ENCODE data around the gene GPC5.

GPC5 gene

DNA sequence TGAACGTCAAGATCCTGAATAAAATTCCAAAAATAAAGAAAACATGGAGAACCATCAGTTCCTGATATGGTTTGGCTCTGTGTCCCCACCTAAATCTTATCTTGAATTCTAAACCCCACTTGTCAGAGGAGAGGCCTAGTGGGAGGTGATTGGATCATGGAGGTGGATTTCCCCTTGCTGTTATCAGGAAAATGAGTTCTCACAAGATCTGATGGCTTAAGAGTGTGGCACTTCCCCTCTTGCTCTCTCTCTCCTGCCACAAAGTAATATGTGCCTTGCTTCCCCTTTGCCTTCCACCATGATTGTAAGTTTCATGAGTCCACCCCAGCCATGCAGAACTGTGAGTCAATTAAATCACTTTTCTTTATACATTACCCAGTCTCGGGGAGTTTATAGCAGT is 827.4 kb downstream of the GPC5 start:
- no peak overlapping the region for H3K27ac ChIP-seq (ENCODE audit: low read depth, low read length)
- no peaks in the 10 kb centered on the region for H3K36me3 ChIP-seq (ENCODE audit: low read length)
- H3F3A ChIP-seq (ENCODE audit: insufficient read depth) = no peaks in the 10 kb centered on the region
- no peaks in the 10 kb centered on the region for H4K20me1 ChIP-seq (ENCODE audit: low read depth, low read length)
- H3K79me2 ChIP-seq (ENCODE audit: insufficient read depth, low read length) = no peaks in the 10 kb centered on the region
- H3K9ac ChIP-seq (ENCODE audit: low read length) = no peak overlapping the region
- H3K4me2 ChIP-seq (ENCODE audit: low read depth, low read length, poor library complexity, severe bottlenecking) = no peak overlapping the region
- no peak overlapping the region for H2AFZ ChIP-seq (ENCODE audit: low read depth, low read length, severe bottlenecking)
- no peak overlapping the region for H3K4me3 ChIP-seq (ENCODE audit: insufficient read depth, low read length, poor library complexity, severe bottlenecking)
- H3K9me2 ChIP-seq (replicated peaks; ENCODE audit: insufficient read depth, low read length) = no peaks in the 10 kb centered on the region
- no peaks in the 10 kb centered on the region for H3K27me3 ChIP-seq (ENCODE audit: low read length)
- H3K9me3 ChIP-seq (ENCODE audit: insufficient read depth, low read length) = no peaks in the 10 kb centered on the region
- TF ChIP-seq, protein P1, sequence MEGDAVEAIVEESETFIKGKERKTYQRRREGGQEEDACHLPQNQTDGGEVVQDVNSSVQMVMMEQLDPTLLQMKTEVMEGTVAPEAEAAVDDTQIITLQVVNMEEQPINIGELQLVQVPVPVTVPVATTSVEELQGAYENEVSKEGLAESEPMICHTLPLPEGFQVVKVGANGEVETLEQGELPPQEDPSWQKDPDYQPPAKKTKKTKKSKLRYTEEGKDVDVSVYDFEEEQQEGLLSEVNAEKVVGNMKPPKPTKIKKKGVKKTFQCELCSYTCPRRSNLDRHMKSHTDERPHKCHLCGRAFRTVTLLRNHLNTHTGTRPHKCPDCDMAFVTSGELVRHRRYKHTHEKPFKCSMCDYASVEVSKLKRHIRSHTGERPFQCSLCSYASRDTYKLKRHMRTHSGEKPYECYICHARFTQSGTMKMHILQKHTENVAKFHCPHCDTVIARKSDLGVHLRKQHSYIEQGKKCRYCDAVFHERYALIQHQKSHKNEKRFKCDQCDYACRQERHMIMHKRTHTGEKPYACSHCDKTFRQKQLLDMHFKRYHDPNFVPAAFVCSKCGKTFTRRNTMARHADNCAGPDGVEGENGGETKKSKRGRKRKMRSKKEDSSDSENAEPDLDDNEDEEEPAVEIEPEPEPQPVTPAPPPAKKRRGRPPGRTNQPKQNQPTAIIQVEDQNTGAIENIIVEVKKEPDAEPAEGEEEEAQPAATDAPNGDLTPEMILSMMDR (IDR thresholded peaks at IDR 0.05; ENCODE audit: insufficient read depth, low read length, poor library complexity, severe bottlenecking) = no peak
- no peak for TF ChIP-seq EZH2phosphoT487 (conservative IDR thresholded peaks at IDR 0.05; ENCODE audit: low read length)

DNA sequence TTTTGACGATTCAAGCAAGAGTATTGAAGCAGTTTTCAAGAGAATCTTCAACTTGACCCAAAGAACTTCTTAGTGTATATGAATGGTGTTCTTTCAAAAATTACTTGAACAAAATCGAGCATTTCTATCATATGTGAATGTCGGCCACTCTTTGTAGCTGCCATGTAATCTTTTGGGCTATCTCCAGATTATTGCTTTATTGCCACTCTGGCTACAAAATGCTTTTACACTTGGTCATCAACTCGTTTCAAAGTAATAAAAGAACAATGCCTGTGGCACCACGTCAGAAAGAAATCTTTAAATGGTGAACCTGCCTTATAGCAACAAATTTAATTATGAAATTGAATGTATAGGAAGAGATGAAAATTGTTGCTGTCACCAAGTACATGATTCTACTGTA is 834.5 kb downstream of the GPC5 start:
- no peaks in the 10 kb centered on the region for H3K36me3 ChIP-seq (ENCODE audit: low read length)
- no peak overlapping the region for H3K4me2 ChIP-seq (ENCODE audit: low read depth, low read length, poor library complexity, severe bottlenecking)
- no peaks in the 10 kb centered on the region for H3K27me3 ChIP-seq (ENCODE audit: low read length)
- no peaks in the 10 kb centered on the region for H3K9me2 ChIP-seq (replicated peaks; ENCODE audit: insufficient read depth, low read length)
- H4K20me1 ChIP-seq (ENCODE audit: low read depth, low read length) = no peaks in the 10 kb centered on the region
- no peak overlapping the region for H3K4me3 ChIP-seq (ENCODE audit: insufficient read depth, low read length, poor library complexity, severe bottlenecking)
- H2AFZ ChIP-seq (ENCODE audit: low read depth, low read length, severe bottlenecking) = no peak overlapping the region
- no peak overlapping the region for H3K9ac ChIP-seq (ENCODE audit: low read length)
- no peak for TF ChIP-seq EZH2phosphoT487 (conservative IDR thresholded peaks at IDR 0.05; ENCODE audit: low read length)
- TF ChIP-seq, protein P1 (IDR thresholded peaks at IDR 0.05; ENCODE audit: insufficient read depth, low read length, poor library complexity, severe bottlenecking) = no peak
- no peaks in the 10 kb centered on the region for H3K79me2 ChIP-seq (ENCODE audit: insufficient read depth, low read length)
- H3K9me3 ChIP-seq (ENCODE audit: insufficient read depth, low read length) = no peaks in the 10 kb centered on the region
- H3F3A ChIP-seq (ENCODE audit: insufficient read depth) = no peaks in the 10 kb centered on the region
- no peak overlapping the region for H3K27ac ChIP-seq (ENCODE audit: low read depth, low read length)

DNA sequence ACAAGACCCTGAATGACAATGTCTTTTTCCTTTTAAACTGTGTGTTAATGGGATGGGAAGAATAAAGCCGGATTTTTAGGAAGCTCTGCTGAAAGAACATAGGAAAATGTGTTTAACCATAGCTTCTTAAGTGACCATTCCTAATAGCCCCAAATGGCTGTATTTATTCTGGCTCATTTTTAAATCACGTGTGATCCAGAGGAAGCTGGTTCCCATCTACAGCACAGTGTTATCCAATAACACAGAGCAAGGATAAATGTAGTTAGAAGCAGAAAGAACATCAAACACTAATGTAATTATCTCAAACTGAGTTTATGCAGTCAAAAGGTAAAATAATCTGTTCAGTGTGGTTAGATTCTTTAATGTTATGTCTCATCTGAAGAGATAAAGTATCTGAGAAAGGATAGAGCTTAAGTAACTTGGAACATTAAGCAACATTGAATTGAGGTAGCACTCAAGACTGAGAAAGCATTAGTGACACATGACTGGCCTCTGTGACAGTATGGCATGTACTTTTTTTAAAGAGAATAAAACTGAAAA is 853.3 kb downstream of the GPC5 start:
- Histone ChIP-seq H3K4me3 (ENCODE audit: insufficient read depth, low read length, poor library complexity, severe bottlenecking) (no peak overlapping the region), H3K27me3 (ENCODE audit: low read length) (no peaks in the 10 kb centered on the region), H3K9ac (ENCODE audit: low read length) (no peak overlapping the region), H3F3A (ENCODE audit: insufficient read depth) (no peaks in the 10 kb centered on the region), H3K4me2 (ENCODE audit: low read depth, low read length, poor library complexity, severe bottlenecking) (no peak overlapping the region), H2AFZ (ENCODE audit: low read depth, low read length, severe bottlenecking) (no peak overlapping the region), H3K27ac (ENCODE audit: low read depth, low read length) (no peak overlapping the region), H3K9me3 (ENCODE audit: insufficient read depth, low read length) (no peaks in the 10 kb centered on the region), H4K20me1 (ENCODE audit: low read depth, low read length) (no peaks in the 10 kb centered on the region), H3K36me3 (ENCODE audit: low read length) (no peaks in the 10 kb centered on the region), H3K79me2 (ENCODE audit: insufficient read depth, low read length) (no peaks in the 10 kb centered on the region), H3K9me2 (replicated peaks; ENCODE audit: insufficient read depth, low read length) (no peaks in the 10 kb centered on the region)
- TF ChIP-seq EZH2phosphoT487 (conservative IDR thresholded peaks at IDR 0.05; ENCODE audit: low read length) = no peak
- TF ChIP-seq, protein P1 (IDR thresholded peaks at IDR 0.05; ENCODE audit: insufficient read depth, low read length, poor library complexity, severe bottlenecking) = no peak

Measured in SU-DHL-6 (cell line).